HUES48 (cell line): Measurements from ENCODE around the gene FHL3.

Source experiments
- H3K27ac ChIP-seq: one replicate; pipeline ENCODE4 v1.7.0; 2013; ENCODE audit warnings: low read depth, low read length, inconsistent platforms
- H3K27me3 ChIP-seq: 2 replicates; pipeline ENCODE4 v1.6.1; 2013; ENCODE audit warnings: mild to moderate bottlenecking, low read length; ENCODE audit not compliant: control insufficient read depth, insufficient read depth
- H3K36me3 ChIP-seq: 2 replicates; pipeline ENCODE4 v1.6.1; 2013; ENCODE audit warnings: low read length; ENCODE audit not compliant: control insufficient read depth, insufficient read depth
- H3K4me1 ChIP-seq: 2 replicates; pipeline ENCODE4 v1.6.1; 2013; ENCODE audit warnings: mild to moderate bottlenecking, low read length; ENCODE audit not compliant: control insufficient read depth, insufficient read depth
- H3K4me3 ChIP-seq: 2 replicates; pipeline ENCODE4 v1.5.1; 2013; ENCODE audit warnings: mild to moderate bottlenecking, low read depth, low read length
- H3K9ac ChIP-seq: 2 replicates; pipeline ENCODE4 v1.6.1; 2013; ENCODE audit warnings: mild to moderate bottlenecking, low read depth, low read length, moderate library complexity
- H3K9me3 ChIP-seq: 2 replicates; pipeline ENCODE4 v1.6.1; 2013; ENCODE audit warnings: low read length; ENCODE audit not compliant: control insufficient read depth, insufficient read depth

The FHL3 gene

DNA sequence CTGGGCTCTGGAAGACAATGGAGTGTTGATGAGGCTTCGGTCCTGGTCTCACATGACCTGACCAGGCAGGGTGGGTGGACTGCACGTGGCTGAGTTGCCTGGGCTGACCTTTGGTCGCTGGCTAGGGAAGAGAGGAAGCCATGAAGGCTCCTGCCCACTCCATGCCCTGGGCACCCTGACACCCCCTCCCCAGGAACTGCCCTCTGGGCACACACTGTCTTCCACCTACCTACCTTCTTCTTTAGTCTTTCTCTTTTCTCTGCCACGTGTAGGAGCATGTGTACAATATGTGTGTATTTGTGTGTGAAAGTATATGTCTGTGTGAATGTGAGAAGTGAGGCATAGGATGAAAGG lies 26.2 kb upstream of the FHL3 start:
- Histone ChIP-seq H3K9ac (no peak overlapping the region), H3K9me3 (no peaks in the 10 kb centered on the region), H3K4me1 (peaks cover 30% of the 10 kb centered on the region), H3K36me3 (peaks cover 4% of the 10 kb centered on the region; the same call in 1 of the 2 replicates), H3K4me3 (no peak overlapping the region), H3K27me3 (no peaks in the 10 kb centered on the region), H3K27ac (no peak overlapping the region)

GRCh38 chr1:38030596-38031512 lies 25.5 kb upstream of the FHL3 start:
- no peak overlapping the region for H3K4me3 ChIP-seq
- no peaks in the 10 kb centered on the region for H3K27me3 ChIP-seq
- peaks cover 30% of the 10 kb centered on the region for H3K4me1 ChIP-seq
- no peak overlapping the region for H3K27ac ChIP-seq
- H3K36me3 ChIP-seq, result peaks cover 8% of the 10 kb centered on the region
- H3K9me3 ChIP-seq, result no peaks in the 10 kb centered on the region
- H3K9ac ChIP-seq, result no peak overlapping the region

- Histone ChIP-seq H3K9me3 (no peaks in the 10 kb centered on the region), H3K9ac (no peak overlapping the region), H3K4me1 (peaks cover 30% of the 10 kb centered on the region), H3K4me3 (no peak overlapping the region), H3K27ac (peak overlapping the region; percentile 56), H3K36me3 (peaks cover 18% of the 10 kb centered on the region), H3K27me3 (no peaks in the 10 kb centered on the region)
Observed at GRCh38 chr1:38029685-38030511, 24.6 kb upstream of the FHL3 start.

DNA sequence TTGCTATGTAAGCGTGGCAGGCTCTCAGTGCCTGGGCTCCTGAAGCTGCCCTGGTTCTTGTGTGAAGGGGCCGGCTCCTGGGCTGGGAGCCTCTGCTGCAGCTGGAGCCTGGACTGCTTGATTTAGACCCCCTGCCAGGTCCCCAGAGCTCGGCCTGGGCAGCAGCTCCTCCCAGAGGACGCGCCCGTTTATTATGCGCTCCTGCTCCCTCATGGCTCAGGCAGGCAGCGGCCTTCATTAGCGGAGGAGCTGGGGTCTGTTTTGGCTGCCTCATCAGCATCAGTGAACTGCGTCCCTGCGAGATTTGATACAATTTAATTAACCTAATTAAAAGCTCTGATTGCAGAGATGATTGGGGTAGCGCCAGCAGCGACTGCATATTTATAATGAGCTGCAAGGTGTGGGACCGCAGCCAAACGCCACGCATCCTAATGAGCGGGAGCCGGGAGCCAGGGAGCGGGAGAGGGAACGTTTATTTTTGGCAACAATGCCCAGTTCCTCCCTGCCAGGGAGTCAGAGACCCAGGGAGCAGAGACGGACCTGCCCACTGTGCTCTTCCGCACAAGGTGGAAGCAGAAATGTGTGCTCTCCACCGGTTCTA lies 23.9 kb upstream of the FHL3 start:
- no peaks in the 10 kb centered on the region for H3K9me3 ChIP-seq
- peak overlapping the region; percentile 56 for H3K27ac ChIP-seq
- H3K4me1 ChIP-seq, result peaks cover 30% of the 10 kb centered on the region
- H3K27me3 ChIP-seq, result no peaks in the 10 kb centered on the region
- H3K9ac ChIP-seq, result no peak overlapping the region
- peak overlapping the region; percentile 37 for H3K4me3 ChIP-seq
- peaks cover 23% of the 10 kb centered on the region for H3K36me3 ChIP-seq

DNA sequence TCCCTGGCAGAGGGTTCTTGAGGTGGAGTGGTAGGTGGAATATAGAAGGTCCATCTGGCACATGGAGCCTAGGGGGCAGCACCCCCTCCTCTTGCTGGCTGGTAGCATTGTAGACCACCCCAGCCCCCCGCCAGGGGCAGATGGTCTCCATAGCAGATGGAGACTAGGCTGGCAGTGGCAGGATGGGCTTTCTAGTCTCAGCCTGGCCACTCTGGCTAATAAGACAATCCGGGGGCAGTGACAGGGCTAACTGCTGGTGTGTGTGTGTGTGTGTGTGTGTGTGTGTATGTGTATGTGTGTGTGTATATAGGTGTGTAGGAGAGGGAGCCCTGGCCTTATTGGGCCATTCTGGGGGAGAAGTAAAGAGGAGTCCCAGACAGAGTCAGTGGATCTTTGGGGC lies 23.4 kb upstream of the FHL3 start:
- Histone ChIP-seq H3K4me3 (no peak overlapping the region), H3K36me3 (peaks cover 28% of the 10 kb centered on the region), H3K9ac (no peak overlapping the region), H3K9me3 (no peaks in the 10 kb centered on the region), H3K27ac (peak overlapping the region; percentile 56), H3K27me3 (no peaks in the 10 kb centered on the region), H3K4me1 (peaks cover 30% of the 10 kb centered on the region)

- Histone ChIP-seq H3K27me3 (no peaks in the 10 kb centered on the region), H3K4me1 (peaks cover 30% of the 10 kb centered on the region), H3K4me3 (no peak overlapping the region), H3K27ac (no peak overlapping the region), H3K9me3 (no peaks in the 10 kb centered on the region), H3K9ac (no peak overlapping the region), H3K36me3 (peaks cover 33% of the 10 kb centered on the region)
Observed at GRCh38 chr1:38028105-38028591, 22.8 kb upstream of the FHL3 start.

GRCh38 chr1:38027201-38028104 lies 22.1 kb upstream of the FHL3 start:
- Histone ChIP-seq H3K9ac (no peak overlapping the region), H3K27ac (no peak overlapping the region), H3K27me3 (no peaks in the 10 kb centered on the region), H3K4me3 (no peak overlapping the region), H3K4me1 (peaks cover 30% of the 10 kb centered on the region), H3K9me3 (no peaks in the 10 kb centered on the region), H3K36me3 (peaks cover 40% of the 10 kb centered on the region)

DNA sequence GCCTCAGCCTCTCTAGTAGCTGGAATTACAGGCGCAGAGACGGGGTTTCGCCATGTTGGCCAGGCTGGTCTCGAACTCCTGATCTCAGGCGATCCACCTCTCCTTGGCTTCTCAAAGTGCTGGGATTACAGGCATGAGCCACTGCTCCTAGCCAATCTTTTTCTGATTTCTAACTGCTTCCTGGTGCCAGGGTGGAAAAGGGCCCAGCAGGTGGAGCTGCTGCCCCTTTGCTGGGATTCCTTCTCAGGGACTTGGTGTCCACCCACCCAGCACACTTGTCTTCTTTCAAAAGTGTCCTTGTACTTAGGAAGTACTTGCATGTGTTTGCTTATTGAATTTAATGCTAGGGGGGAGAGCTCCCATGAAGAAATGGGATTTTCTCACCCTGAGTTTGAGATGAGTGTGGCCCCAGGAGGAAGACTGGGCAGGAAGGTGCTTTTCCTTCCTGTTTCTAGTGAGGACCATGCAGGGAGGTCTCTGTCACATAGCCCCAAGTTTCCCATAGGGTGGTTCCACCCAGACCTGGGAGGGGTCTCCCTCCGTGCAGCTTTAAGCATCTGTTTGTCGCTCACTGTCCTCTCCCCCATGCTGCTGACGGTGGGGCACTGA lies 21.4 kb upstream of the FHL3 start:
- no peaks in the 10 kb centered on the region for H3K9me3 ChIP-seq
- H3K4me1 ChIP-seq, result peaks cover 30% of the 10 kb centered on the region
- no peak overlapping the region for H3K9ac ChIP-seq
- no peak overlapping the region for H3K27ac ChIP-seq
- no peak overlapping the region for H3K4me3 ChIP-seq
- H3K27me3 ChIP-seq, result no peaks in the 10 kb centered on the region
- peaks cover 48% of the 10 kb centered on the region for H3K36me3 ChIP-seq

- Histone ChIP-seq H3K4me1 (peaks cover 30% of the 10 kb centered on the region), H3K4me3 (no peak overlapping the region), H3K27me3 (no peaks in the 10 kb centered on the region), H3K36me3 (peaks cover 56% of the 10 kb centered on the region), H3K9me3 (no peaks in the 10 kb centered on the region), H3K9ac (no peak overlapping the region), H3K27ac (no peak overlapping the region)
Observed at GRCh38 chr1:38025664-38026063, 20.4 kb upstream of the FHL3 start.

- peaks cover 60% of the 10 kb centered on the region for H3K36me3 ChIP-seq
- no peaks in the 10 kb centered on the region for H3K27me3 ChIP-seq
- no peak overlapping the region for H3K27ac ChIP-seq
- no peak overlapping the region for H3K4me3 ChIP-seq
- peaks cover 26% of the 10 kb centered on the region for H3K4me1 ChIP-seq
- H3K9me3 ChIP-seq, result no peaks in the 10 kb centered on the region
- no peak overlapping the region for H3K9ac ChIP-seq
Observed at GRCh38 chr1:38025233-38025632, 19.9 kb upstream of the FHL3 start.
